Osteoblast (primary cell): ENCODE measurements around the gene GRID1. TPM values are rescaled to one million over a fixed set of nuclear protein-coding genes. Genes with fewer than 3 reads are reported as not detected.
A peak's percentile ranks its signal among the peaks of the same experiment; 100 is the strongest.

Experiments
- DNase-seq: peaks from one replicate; pipeline ENCODE4 v3.0.0; 2011; ENCODE audit warnings: low spot score, mixed read lengths; ENCODE audit not compliant: insufficient read length; ENCODE audit errors: missing footprints
- H2AFZ ChIP-seq: 2 replicates; pipeline ENCODE4 v1.6.0; 2011; ENCODE audit warnings: mild to moderate bottlenecking, low read length
- H3K27ac ChIP-seq: 2 replicates; pipeline ENCODE4 v1.5.1; 2011; ENCODE audit warnings: mild to moderate bottlenecking, low read depth, low read length, moderate library complexity
- H3K27me3 ChIP-seq: 2 replicates; pipeline ENCODE4 v1.6.0; 2012; ENCODE audit warnings: mild to moderate bottlenecking, control low read depth, inconsistent platforms, low read length, moderate library complexity; ENCODE audit not compliant: insufficient read depth
- H3K36me3 ChIP-seq: 2 replicates; pipeline ENCODE4 v1.5.1; 2011; ENCODE audit warnings: mild to moderate bottlenecking, low read length, control low read depth, moderate library complexity; ENCODE audit not compliant: insufficient read depth
- H3K4me1 ChIP-seq: 2 replicates; pipeline ENCODE4 v1.5.1; 2011; ENCODE audit warnings: mild to moderate bottlenecking, low read length, control low read depth, moderate library complexity; ENCODE audit not compliant: insufficient read depth
- H3K4me2 ChIP-seq: 2 replicates; pipeline ENCODE4 v1.6.0; 2011; ENCODE audit warnings: mild to moderate bottlenecking, low read length; ENCODE audit not compliant: insufficient read depth
- H3K4me3 ChIP-seq: fragments of 200-600 bp; sonication (generic); 3 replicates; pipeline ENCODE4 v1.5.1; 2012; ENCODE audit warnings: mild to moderate bottlenecking, low read length, inconsistent platforms; ENCODE audit not compliant: insufficient read depth
- H3K79me2 ChIP-seq: 2 replicates; pipeline ENCODE4 v1.6.0; 2012; ENCODE audit warnings: mild to moderate bottlenecking, low read length, control low read depth, inconsistent platforms; ENCODE audit not compliant: insufficient read depth
- H3K9me3 ChIP-seq: 2 replicates; pipeline ENCODE4 v1.5.1; 2011; ENCODE audit warnings: low read depth, low read length, control low read depth
- H4K20me1 ChIP-seq: 2 replicates; pipeline ENCODE4 v1.6.0; 2012; ENCODE audit warnings: mild to moderate bottlenecking, low read length, control low read depth; ENCODE audit not compliant: insufficient read depth
- CTCF ChIP-seq: IDR thresholded peaks from 2 replicates; pipeline ENCODE4 v1.5.1; 2011; ENCODE audit warnings: mild to moderate bottlenecking, low read depth, low read length, moderate library complexity; ENCODE audit errors: extremely low read depth
- total RNA-seq: library from RNA; depleted of rRNA; stranded (reverse); fragments of >200 nt; gene quantifications from 2 replicates; pipeline ENCODE4 v1.2.3, GENCODE V29; 2012

Gene GRID1
- total RNA-seq, 1 donor: not detected

GRCh38 chr10:86218160-86218559, 148.4 kb downstream of the GRID1 start:
- Histone ChIP-seq H3K4me3 (no peak overlapping the region), H3K4me2 (no peak overlapping the region), H3K27me3 (no peaks in the 10 kb centered on the region), H3K79me2 (no peaks in the 10 kb centered on the region), H3K36me3 (no peaks in the 10 kb centered on the region), H4K20me1 (no peaks in the 10 kb centered on the region), H3K9me3 (no peaks in the 10 kb centered on the region), H3K27ac (no peak overlapping the region), H3K4me1 (no peaks in the 10 kb centered on the region), H2AFZ (no peak overlapping the region)
- TF ChIP-seq CTCF: no peak
- DNase-seq: peak; percentile 49

GRCh38 chr10:86217371-86218080, 149.1 kb downstream of the GRID1 start:
- Histone ChIP-seq H4K20me1 (no peaks in the 10 kb centered on the region), H3K9me3 (no peaks in the 10 kb centered on the region), H3K27ac (no peak overlapping the region), H2AFZ (no peak overlapping the region), H3K27me3 (no peaks in the 10 kb centered on the region), H3K4me2 (no peak overlapping the region), H3K36me3 (no peaks in the 10 kb centered on the region), H3K4me1 (no peaks in the 10 kb centered on the region), H3K79me2 (no peaks in the 10 kb centered on the region), H3K4me3 (no peak overlapping the region)
- no peak for TF ChIP-seq CTCF
- DNase-seq: peak; percentile 65

- Histone ChIP-seq H3K4me3 (no peak overlapping the region), H4K20me1 (no peaks in the 10 kb centered on the region), H3K9me3 (no peaks in the 10 kb centered on the region), H3K4me1 (no peaks in the 10 kb centered on the region), H3K27me3 (no peaks in the 10 kb centered on the region), H2AFZ (no peak overlapping the region), H3K36me3 (no peaks in the 10 kb centered on the region), H3K79me2 (no peaks in the 10 kb centered on the region), H3K27ac (no peak overlapping the region), H3K4me2 (no peak overlapping the region)
- DNase-seq: peak; percentile 69
- TF ChIP-seq CTCF: no peak
Observed at GRCh38 chr10:86216886-86217285, 149.7 kb downstream of the GRID1 start.

GRCh38 chr10:86215712-86216111, 150.9 kb downstream of the GRID1 start:
- Histone ChIP-seq H3K27ac (no peak overlapping the region), H3K9me3 (no peaks in the 10 kb centered on the region), H2AFZ (no peak overlapping the region), H3K27me3 (no peaks in the 10 kb centered on the region), H4K20me1 (no peaks in the 10 kb centered on the region), H3K4me1 (no peaks in the 10 kb centered on the region), H3K4me2 (no peak overlapping the region), H3K4me3 (no peak overlapping the region), H3K79me2 (no peaks in the 10 kb centered on the region), H3K36me3 (no peaks in the 10 kb centered on the region)
- DNase-seq: no peak
- no peak for TF ChIP-seq CTCF
